GM19324 (cell line): Measurements from ENCODE around the gene TNFRSF8.
"Not testable (repeated sequence)": the region's sequence is repeated elsewhere in the genome, so short reads cannot be mapped to it uniquely, and the experiment has no call there.

Experiments
- ATAC-seq: cut with Tn5 transposase; IDR thresholded peaks from one replicate; pipeline ENCODE4 v1.9.1; 2021; ENCODE audit warnings: mild to moderate bottlenecking, moderate library complexity; ENCODE audit not compliant: unreplicated experiment, low FRiP score

The TNFRSF8 gene

GRCh38 chr1:12083766-12084165 lies 20.7 kb downstream of the TNFRSF8 start:
- ATAC-seq: no peak

- ATAC-seq: no peak
Observed at GRCh38 chr1:12085643-12086260, 22.6 kb downstream of the TNFRSF8 start.

- ATAC-seq: no peak
Observed at GRCh38 chr1:12087797-12088314, 24.8 kb downstream of the TNFRSF8 start.

GRCh38 chr1:12088607-12089006 lies 25.5 kb downstream of the TNFRSF8 start:
- no peak for ATAC-seq

- no peak for ATAC-seq
Observed at GRCh38 chr1:12090326-12090725, 27.2 kb downstream of the TNFRSF8 start.

GRCh38 chr1:12091191-12091590 lies 28.1 kb downstream of the TNFRSF8 start:
- no peak for ATAC-seq

- no peak for ATAC-seq
Observed at GRCh38 chr1:12094180-12094579, 31.1 kb downstream of the TNFRSF8 start.

- no peak for ATAC-seq
Observed at GRCh38 chr1:12095452-12096263, 32.6 kb downstream of the TNFRSF8 start.

GRCh38 chr1:12096615-12097014 lies 33.5 kb downstream of the TNFRSF8 start:
- ATAC-seq: no peak

GRCh38 chr1:12097321-12097720 lies 34.2 kb downstream of the TNFRSF8 start:
- ATAC-seq: no peak

GRCh38 chr1:12098786-12099185 lies 35.7 kb downstream of the TNFRSF8 start:
- no peak for ATAC-seq

- no peak for ATAC-seq
Observed at GRCh38 chr1:12099610-12100009, 36.5 kb downstream of the TNFRSF8 start.

- ATAC-seq: no peak
Observed at GRCh38 chr1:12100071-12100470, 37.0 kb downstream of the TNFRSF8 start.

- ATAC-seq: not testable (repeated sequence)
Observed at GRCh38 chr1:12101120-12101519, 38.0 kb downstream of the TNFRSF8 start.

GRCh38 chr1:12102066-12102465 lies 39.0 kb downstream of the TNFRSF8 start:
- no peak for ATAC-seq

GRCh38 chr1:12104417-12104816 lies 41.3 kb downstream of the TNFRSF8 start:
- no peak for ATAC-seq

GRCh38 chr1:12106153-12106552 lies 43.0 kb downstream of the TNFRSF8 start:
- no peak for ATAC-seq

GRCh38 chr1:12106861-12107260 lies 43.8 kb downstream of the TNFRSF8 start:
- ATAC-seq: not testable (repeated sequence)

- no peak for ATAC-seq
Observed at GRCh38 chr1:12107718-12108117, 44.6 kb downstream of the TNFRSF8 start.

GRCh38 chr1:12109901-12110300 lies 46.8 kb downstream of the TNFRSF8 start:
- ATAC-seq: no peak

GRCh38 chr1:12111741-12112140 lies 48.6 kb downstream of the TNFRSF8 start:
- no peak for ATAC-seq

GRCh38 chr1:12112711-12113161 lies 49.6 kb downstream of the TNFRSF8 start:
- ATAC-seq: no peak
